Liver (tissue), 9 donors: Measurements from ENCODE around the gene SMIM5. TPM values are rescaled to one million over a fixed set of nuclear protein-coding genes. Genes with fewer than 3 reads are reported as not detected.

Experiments
- DNase-seq: peaks from one replicate; pipeline ENCODE4 v3.0.0-alpha.2; 2017; ENCODE audit warnings: low spot score
- H3K27ac ChIP-seq, 2 donors: one replicate each; pipeline ENCODE4 v1.7.0; 2013; ENCODE audit warnings: inconsistent platforms in 2 of 2, low read length in 2 of 2, control low read depth in 1 of 2, low read depth in 1 of 2, mild to moderate bottlenecking in 1 of 2
- H3K27me3 ChIP-seq, 4 donors: one replicate each; pipeline versions ENCODE4 v1.6.1 to v1.7.0; 2013; ENCODE audit warnings: low read length in 3 of 4, inconsistent platforms in 1 of 4, mild to moderate bottlenecking in 1 of 4, moderate library complexity in 1 of 4; ENCODE audit not compliant: control insufficient read depth in 4 of 4, insufficient read depth in 4 of 4
- H3K36me3 ChIP-seq, 4 donors: one replicate each; pipeline versions ENCODE4 v1.6.1 to v1.7.0; 2013; ENCODE audit warnings: low read length in 3 of 4, mild to moderate bottlenecking in 3 of 4, low read depth in 1 of 4, moderate library complexity in 1 of 4; ENCODE audit not compliant: control insufficient read depth in 4 of 4, insufficient read depth in 3 of 4
- H3K4me1 ChIP-seq, 4 donors: one replicate each; pipeline versions ENCODE4 v1.6.1 to v1.7.0; 2013; ENCODE audit warnings: low read length in 3 of 4, mild to moderate bottlenecking in 3 of 4, moderate library complexity in 1 of 4; ENCODE audit not compliant: control insufficient read depth in 4 of 4, insufficient read depth in 4 of 4
- H3K4me3 ChIP-seq, 3 donors: one replicate each; pipeline versions ENCODE4 v1.6.1 to v1.7.0; 2013; ENCODE audit warnings: low read length in 3 of 3, control low read depth in 1 of 3, low read depth in 1 of 3, mild to moderate bottlenecking in 1 of 3
- H3K9ac ChIP-seq, 2 donors: one replicate each; pipeline ENCODE4 v1.7.0; 2013; ENCODE audit warnings: low read length in 2 of 2, mild to moderate bottlenecking in 2 of 2, moderate library complexity in 2 of 2, control low read depth in 1 of 2, low read depth in 1 of 2
- H3K9me3 ChIP-seq, 4 donors: one replicate each; pipeline versions ENCODE4 v1.6.1 to v1.7.0; 2013; ENCODE audit warnings: low read length in 3 of 4; ENCODE audit not compliant: control insufficient read depth in 4 of 4
- ATF3 ChIP-seq: IDR thresholded peaks from 2 replicates; pipeline ENCODE4 v1.6.1; 2016; ENCODE audit warnings: antibody characterized with exemption
- CTCF ChIP-seq: fragments of 150-350 bp; IDR thresholded peaks from 2 replicates; pipeline ENCODE4 v1.5.1; 2017; ENCODE audit warnings: improper control_type of control experiment, low read depth, low read length; ENCODE audit not compliant: missing input control
- EGR1 ChIP-seq, 2 donors: IDR thresholded peaks; 2 replicates each; pipeline ENCODE4 v1.6.1; 2016 to 2018; ENCODE audit warnings: antibody characterized with exemption in 2 of 2, low read depth in 2 of 2
- FOXA1 ChIP-seq: IDR thresholded peaks from 2 replicates; pipeline ENCODE4 v1.6.1; 2016; ENCODE audit warnings: antibody characterized with exemption
- FOXA2 ChIP-seq: IDR thresholded peaks from 2 replicates; pipeline ENCODE4 v1.6.1; 2016; ENCODE audit warnings: antibody characterized with exemption
- GABPA ChIP-seq, 2 donors: IDR thresholded peaks in 1 of 2; conservative IDR thresholded peaks in 1 of 2; 2 replicates each; pipeline ENCODE4 v1.6.1; 2016; ENCODE audit warnings: antibody characterized with exemption in 2 of 2, mild to moderate bottlenecking in 1 of 2, moderate library complexity in 1 of 2
- HNF4A ChIP-seq, 2 donors: conservative IDR thresholded peaks; 2 replicates each; pipeline ENCODE4 v1.6.1; 2016; ENCODE audit warnings: antibody characterized with exemption in 2 of 2, mild to moderate bottlenecking in 2 of 2
- HNF4G ChIP-seq: IDR thresholded peaks from 2 replicates; pipeline ENCODE4 v1.6.1; 2016; ENCODE audit warnings: antibody characterized with exemption
- JUND ChIP-seq, 2 donors: IDR thresholded peaks; 2 replicates each; pipeline ENCODE4 v1.6.1; 2016; ENCODE audit warnings: antibody characterized with exemption in 2 of 2
- MAX ChIP-seq: IDR thresholded peaks from 2 replicates; pipeline ENCODE4 v1.6.1; 2016; ENCODE audit warnings: antibody characterized with exemption
- NR2F2 ChIP-seq: IDR thresholded peaks from 2 replicates; pipeline ENCODE4 v1.6.1; 2016; ENCODE audit warnings: antibody characterized with exemption
- RAD21 ChIP-seq, 2 donors: IDR thresholded peaks; 2 replicates each; pipeline ENCODE4 v1.6.1; 2016; ENCODE audit warnings: antibody characterized with exemption in 2 of 2, mild to moderate bottlenecking in 2 of 2
- REST ChIP-seq: IDR thresholded peaks from 2 replicates; pipeline ENCODE4 v1.6.1; 2016; ENCODE audit warnings: antibody characterized with exemption, mild to moderate bottlenecking
- RXRA ChIP-seq, 2 donors: IDR thresholded peaks; 2 replicates each; pipeline ENCODE4 v1.6.1; 2017 to 2018; ENCODE audit warnings: antibody characterized with exemption in 2 of 2, mild to moderate bottlenecking in 1 of 2
- SP1 ChIP-seq: IDR thresholded peaks from 2 replicates; pipeline ENCODE4 v1.6.1; 2018; ENCODE audit warnings: antibody characterized with exemption, mild to moderate bottlenecking
- TAF1 ChIP-seq: conservative IDR thresholded peaks from 2 replicates; pipeline ENCODE4 v1.6.1; 2016; ENCODE audit warnings: antibody characterized with exemption, mild to moderate bottlenecking
- YY1 ChIP-seq: IDR thresholded peaks from 2 replicates; pipeline ENCODE4 v1.6.1; 2016; ENCODE audit warnings: antibody characterized with exemption, mild to moderate bottlenecking
- ZBTB33 ChIP-seq: IDR thresholded peaks from 2 replicates; pipeline ENCODE4 v1.6.1; 2016; ENCODE audit warnings: antibody characterized with exemption
- WGBS: extraction: QIAGEN DNeasy Blood & Tissue Kit; methylation state at CpG from one replicate; pipeline ENCODE4 v1.1.7; 2013; 5-methylcytosine and 5-hydroxymethylcytosine counted together
- polyA plus RNA-seq, 2 donors: library from polyadenylated mRNA; stranded (reverse) in 1 of 2; unstranded in 1 of 2; fragments of 200-250 nt in 1 of 2; fragments of >200 nt in 1 of 2; fragmentation: Nextera tagmentation in 1 of 2; extraction: Ambion mirVana in 1 of 2; gene quantifications; one replicate each; pipeline versions ENCODE4 v1.2.1 to v1.2.3, GENCODE V29; 2013 to 2015
- total RNA-seq, 2 donors: library from RNA; depleted of rRNA; stranded (reverse); fragments of >200 nt; gene quantifications; one replicate each; pipeline ENCODE4 v1.2.3, GENCODE V29; 2014
- donor health status: healthy.
- donor health status: healthy.
- donor health status: healthy.
- donor health status: healthy.
- donor health status: healthy.

Gene SMIM5
- total and polyA plus RNA-seq, 4 donors, result 0.10 to 54.9 (median 0.18) TPM

GRCh38 chr17:75639327-75639726, 6.1 kb downstream of the SMIM5 start:
- Histone ChIP-seq H3K9ac (no peak overlapping the region), H3K4me3 (no peak overlapping the region), H3K27ac (no peak overlapping the region), H3K27me3 (no peaks in the 10 kb centered on the region), H3K36me3 (peaks cover 0 to 9% (median 3%) of the 10 kb centered on the region in 4 donors), H3K9me3 (no peaks in the 10 kb centered on the region), H3K4me1 (peaks cover under 1 to 4% (median 2%) of the 10 kb centered on the region in 4 donors)
- TF ChIP-seq NR2F2, result no peak
- TF ChIP-seq EGR1 (IDR thresholded peaks at IDR 0.05; ENCODE audit: low read depth in 2 of 2), result no peak
- no peak for TF ChIP-seq ZBTB33
- no peak for TF ChIP-seq HNF4A (conservative IDR thresholded peaks at IDR 0.05)
- no peak for TF ChIP-seq GABPA (IDR thresholded peaks at IDR 0.05 in 1 of 2, conservative IDR thresholded peaks at IDR 0.05 in 1 of 2)
- TF ChIP-seq YY1, result no peak
- TF ChIP-seq FOXA1, result no peak
- TF ChIP-seq JUND (IDR thresholded peaks at IDR 0.05), result no peak
- no peak for TF ChIP-seq ATF3
- TF ChIP-seq HNF4G, result no peak
- no peak for TF ChIP-seq RXRA (IDR thresholded peaks at IDR 0.05)
- TF ChIP-seq MAX, result no peak
- no peak for TF ChIP-seq REST
- no peak for TF ChIP-seq RAD21 (IDR thresholded peaks at IDR 0.05)
- TF ChIP-seq TAF1, result no peak
- no peak for TF ChIP-seq SP1
- DNase-seq, result no peak
- WGBS, result 96% methylated on average over 3 of the region's 3 CpGs

GRCh38 chr17:75639771-75640555, 6.7 kb downstream of the SMIM5 start:
- Histone ChIP-seq H3K27me3 (no peaks in the 10 kb centered on the region), H3K4me1 (no peaks in the 10 kb centered on the region), H3K9me3 (no peaks in the 10 kb centered on the region), H3K36me3 (peaks cover 0 to 9% (median 2%) of the 10 kb centered on the region in 4 donors), H3K9ac (no peak overlapping the region), H3K4me3 (no peak overlapping the region), H3K27ac (no peak overlapping the region)
- 91% methylated on average over 30 of the region's 30 CpGs for WGBS
- no peak for DNase-seq
- TF ChIP-seq FOXA2 (no peak), REST (no peak), HNF4A (conservative IDR thresholded peaks at IDR 0.05) (no peak), TAF1 (no peak), YY1 (no peak), RAD21 (IDR thresholded peaks at IDR 0.05) (no peak), ATF3 (no peak), HNF4G (no peak), CTCF (no peak), GABPA (IDR thresholded peaks at IDR 0.05 in 1 of 2, conservative IDR thresholded peaks at IDR 0.05 in 1 of 2) (no peak)
